ENCODE data around the gene COQ8A. TPM values are rescaled to one million over a fixed set of nuclear protein-coding genes. Genes with fewer than 3 reads are reported as not detected.

Gene COQ8A
- total RNA-seq, result 15.1 and 16.3 TPM in 2 replicates

DNA sequence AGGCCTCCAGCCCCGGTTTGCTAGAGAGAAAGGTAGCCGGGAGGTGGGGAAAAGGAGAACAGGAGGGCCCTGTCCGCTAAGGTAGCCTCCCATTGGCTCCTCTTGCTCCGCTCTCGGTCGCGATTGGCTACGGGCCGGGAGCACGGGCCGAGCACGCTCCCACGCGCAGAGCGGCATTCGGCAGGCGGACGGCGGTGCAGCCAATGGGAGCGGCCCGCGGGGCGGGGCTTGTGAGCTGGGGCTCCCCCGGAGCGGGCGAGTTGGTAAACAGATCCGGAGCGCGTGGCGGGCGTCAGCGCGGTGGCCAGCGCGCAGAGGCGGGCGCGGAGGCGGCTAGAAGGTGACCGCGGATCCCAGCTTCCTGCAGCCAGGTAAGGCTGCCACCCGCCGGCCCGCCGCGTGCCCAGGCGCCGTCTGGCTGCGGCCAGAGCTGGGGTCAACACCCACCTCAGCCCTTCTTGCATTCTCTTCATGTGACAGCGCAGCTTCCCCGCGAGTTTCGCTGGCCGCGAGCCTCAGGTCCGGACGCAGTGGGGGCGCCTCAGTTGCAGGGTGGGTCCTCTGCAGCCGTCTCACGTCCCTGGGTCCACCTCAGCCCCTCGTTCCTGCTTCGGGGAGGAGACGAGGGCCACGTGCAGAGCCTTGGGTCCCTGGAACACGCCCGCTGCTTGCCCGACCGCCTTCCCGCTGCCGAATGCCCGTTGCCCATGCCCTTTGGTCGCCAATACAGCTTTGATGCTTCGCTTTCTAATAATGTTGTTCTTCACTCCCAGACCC, at the start of gene COQ8A:
Gene COQ8A, plus strand, starts transcription at position 266 of the 777 bp plus-strand sequence. CDS start 21,092 bp downstream, outside the sequence.

Small RNA genes lying within 50 kb of the gene (small RNA-seq; reads per million reads assigned to genes)
- not detected for gene AL353689.1

Other genes with a start within 250 kb of the COQ8A start
- 13.8 and 14.1 TPM in 2 replicates for gene ITPKB, start 201.0 kb upstream of the COQ8A start, total RNA-seq
- 29.8 and 34.7 TPM in 2 replicates for gene PSEN2, start 69.7 kb upstream of the COQ8A start, total RNA-seq

Measured in hair follicle dermal papilla cell (primary cell).